Endodermal cell (in vitro differentiated cells): ENCODE measurements around the gene CCDC122. TPM values are rescaled to one million over a fixed set of nuclear protein-coding genes. Genes with fewer than 3 reads are reported as not detected.

ENCODE experiments used
- DNase-seq: peaks from one replicate; pipeline ENCODE4 v3.0.0-alpha.2; 2017
- H3K27ac ChIP-seq: 2 replicates; pipeline ENCODE4 v1.5.1; 2013; ENCODE audit warnings: mild to moderate bottlenecking, low read depth, low read length, moderate library complexity
- H3K27me3 ChIP-seq: 2 replicates; pipeline ENCODE4 v1.6.1; 2013; ENCODE audit warnings: mild to moderate bottlenecking, low read length, moderate library complexity; ENCODE audit not compliant: insufficient read depth, control insufficient read depth, poor library complexity, severe bottlenecking
- H3K36me3 ChIP-seq: 2 replicates; pipeline ENCODE4 v1.7.0; 2013; ENCODE audit warnings: mild to moderate bottlenecking, low read length, moderate library complexity; ENCODE audit not compliant: control insufficient read depth, insufficient read depth
- H3K4me1 ChIP-seq: one replicate; pipeline ENCODE4 v1.7.0; 2013; ENCODE audit warnings: low read length; ENCODE audit not compliant: control insufficient read depth, insufficient read depth
- H3K4me3 ChIP-seq: 2 replicates; pipeline ENCODE4 v1.5.1; 2013; ENCODE audit warnings: mild to moderate bottlenecking, low read length, moderate library complexity
- H3K9ac ChIP-seq: 2 replicates; pipeline ENCODE4 v1.6.1; 2013; ENCODE audit warnings: mild to moderate bottlenecking, low read length, moderate library complexity; ENCODE audit not compliant: poor library complexity, severe bottlenecking; ENCODE audit errors: extremely low read depth
- H3K9me3 ChIP-seq: 2 replicates; pipeline ENCODE4 v1.6.1; 2013; ENCODE audit warnings: mild to moderate bottlenecking, low read length, moderate library complexity; ENCODE audit not compliant: control insufficient read depth
- H3K27ac Mint-ChIP-seq: 2 replicates; pipeline ENCODE4 v1.8.0; 2020; ENCODE audit warnings: mixed read lengths
- H3K27me3 Mint-ChIP-seq: 2 replicates; pipeline ENCODE4 v1.8.0; 2021; ENCODE audit warnings: mild to moderate bottlenecking, mixed read lengths; ENCODE audit not compliant: insufficient read depth
- H3K36me3 Mint-ChIP-seq: 2 replicates; pipeline ENCODE4 v1.8.0; 2020; ENCODE audit warnings: low read depth, mixed read lengths
- H3K4me1 Mint-ChIP-seq: 2 replicates; pipeline ENCODE4 v1.8.0; 2020; ENCODE audit warnings: mixed read lengths
- H3K4me3 Mint-ChIP-seq: 2 replicates; pipeline ENCODE4 v1.8.0; 2020; ENCODE audit warnings: mild to moderate bottlenecking, moderate library complexity, mixed read lengths
- H3K9me3 Mint-ChIP-seq: 2 replicates; pipeline ENCODE4 v1.8.0; 2020; ENCODE audit warnings: mild to moderate bottlenecking, mixed read lengths
- WGBS, 2 experiments: methylation state at CpG; one replicate each; pipeline versions ENCODE4 v1.1.5 to v1.1.7; 2013; ENCODE audit warnings: missing lambda C conversion rate in 2 of 2, mixed read lengths in 1 of 2; ENCODE audit not compliant: insufficient coverage in 1 of 2, insufficient read length in 1 of 2; 5-methylcytosine and 5-hydroxymethylcytosine counted together
- total RNA-seq, 2 donors: library from RNA; stranded (reverse); fragmentation: NEBNext Ultra II Directional in 1 of 2; extraction: Animal tissue kit (Norgen Biotek cat#: 25700) in 1 of 2; gene quantifications; 2 replicates in 1 of 2; 3 replicates in 1 of 2; pipeline ENCODE4 v1.2.1, GENCODE V29; 2021
- TF ChIP-seq, protein P1 (sequence below): fragments of 200-600 bp; sonication (generic); conservative IDR thresholded peaks from 2 replicates; pipeline ENCODE4 v1.5.0; 2021; ENCODE audit warnings: antibody characterized with exemption, mild to moderate bottlenecking

The CCDC122 gene
- total RNA-seq, 2 donors from 2014 or later: 10.2 to 11.5 TPM

DNA sequence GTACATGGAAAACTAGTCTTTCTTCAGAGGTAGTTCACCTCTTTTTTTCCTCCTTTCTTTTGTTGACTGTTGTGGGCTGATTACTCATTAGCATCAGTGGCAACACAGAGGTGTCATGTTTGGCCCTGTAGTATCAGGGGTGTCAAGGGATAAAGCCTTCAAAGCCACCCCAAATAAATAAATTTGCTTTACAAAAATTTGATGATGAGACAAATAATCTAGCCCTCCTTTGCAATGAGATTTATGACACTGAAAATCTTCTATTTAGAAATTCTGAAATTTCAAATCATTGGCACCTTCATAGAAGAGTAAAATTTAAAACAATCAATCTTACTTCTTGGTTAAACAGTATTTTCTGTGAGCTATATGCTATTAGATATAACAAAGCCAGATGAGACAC lies 2.0 kb upstream of the CCDC122 start:
- Mint-ChIP-seq H3K27ac (no peak overlapping the region), H3K4me3 (no peak overlapping the region)

DNA sequence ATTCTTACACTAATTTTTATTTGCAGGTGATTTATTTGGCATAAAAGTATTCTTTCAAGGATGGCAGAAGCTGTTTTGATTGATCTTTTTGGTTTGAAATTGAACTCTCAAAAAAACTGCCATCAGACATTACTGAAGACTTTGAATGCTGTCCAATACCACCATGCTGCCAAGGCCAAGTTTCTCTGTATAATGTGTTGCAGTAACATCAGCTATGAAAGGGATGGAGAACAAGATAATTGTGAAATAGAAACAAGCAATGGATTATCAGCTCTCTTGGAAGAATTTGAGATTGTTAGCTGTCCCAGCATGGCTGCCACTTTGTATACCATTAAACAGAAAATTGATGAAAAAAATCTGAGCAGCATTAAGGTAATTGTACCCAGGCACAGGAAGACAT lies 1.4 kb upstream of the CCDC122 start:
- no peak for DNase-seq
- TF ChIP-seq, protein P1, sequence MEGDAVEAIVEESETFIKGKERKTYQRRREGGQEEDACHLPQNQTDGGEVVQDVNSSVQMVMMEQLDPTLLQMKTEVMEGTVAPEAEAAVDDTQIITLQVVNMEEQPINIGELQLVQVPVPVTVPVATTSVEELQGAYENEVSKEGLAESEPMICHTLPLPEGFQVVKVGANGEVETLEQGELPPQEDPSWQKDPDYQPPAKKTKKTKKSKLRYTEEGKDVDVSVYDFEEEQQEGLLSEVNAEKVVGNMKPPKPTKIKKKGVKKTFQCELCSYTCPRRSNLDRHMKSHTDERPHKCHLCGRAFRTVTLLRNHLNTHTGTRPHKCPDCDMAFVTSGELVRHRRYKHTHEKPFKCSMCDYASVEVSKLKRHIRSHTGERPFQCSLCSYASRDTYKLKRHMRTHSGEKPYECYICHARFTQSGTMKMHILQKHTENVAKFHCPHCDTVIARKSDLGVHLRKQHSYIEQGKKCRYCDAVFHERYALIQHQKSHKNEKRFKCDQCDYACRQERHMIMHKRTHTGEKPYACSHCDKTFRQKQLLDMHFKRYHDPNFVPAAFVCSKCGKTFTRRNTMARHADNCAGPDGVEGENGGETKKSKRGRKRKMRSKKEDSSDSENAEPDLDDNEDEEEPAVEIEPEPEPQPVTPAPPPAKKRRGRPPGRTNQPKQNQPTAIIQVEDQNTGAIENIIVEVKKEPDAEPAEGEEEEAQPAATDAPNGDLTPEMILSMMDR: no peak
- Mint-ChIP-seq H3K36me3 (no peaks in the 10 kb centered on the region), H3K9me3 (no peaks in the 10 kb centered on the region), H3K27me3 (peaks cover 18% of the 10 kb centered on the region), H3K27ac (no peak overlapping the region), H3K4me3 (no peak overlapping the region), H3K4me1 (peaks cover 23% of the 10 kb centered on the region)
- Histone ChIP-seq H3K4me3 (no peak overlapping the region), H3K27me3 (peaks cover 15% of the 10 kb centered on the region), H3K9me3 (peaks cover 1% of the 10 kb centered on the region), H3K4me1 (no peaks in the 10 kb centered on the region), H3K9ac (no peak overlapping the region), H3K27ac (no peak overlapping the region), H3K36me3 (no peaks in the 10 kb centered on the region)

More for the DNA sequence above, 2.0 kb upstream of the CCDC122 start:
- H3K27me3 Mint-ChIP-seq: peaks cover 18% of the 10 kb centered on the region
- Histone ChIP-seq H3K4me1 (no peaks in the 10 kb centered on the region), H3K9ac (no peak overlapping the region), H3K27me3 (peaks cover 15% of the 10 kb centered on the region), H3K4me3 (no peak overlapping the region), H3K9me3 (no peaks in the 10 kb centered on the region), H3K36me3 (no peaks in the 10 kb centered on the region), H3K27ac (no peak overlapping the region)
- peaks cover 1% of the 10 kb centered on the region for H3K9me3 Mint-ChIP-seq
- H3K36me3 Mint-ChIP-seq: no peaks in the 10 kb centered on the region
- no peak for DNase-seq
- TF ChIP-seq, protein P1: no peak
- peaks cover 23% of the 10 kb centered on the region for H3K4me1 Mint-ChIP-seq

DNA sequence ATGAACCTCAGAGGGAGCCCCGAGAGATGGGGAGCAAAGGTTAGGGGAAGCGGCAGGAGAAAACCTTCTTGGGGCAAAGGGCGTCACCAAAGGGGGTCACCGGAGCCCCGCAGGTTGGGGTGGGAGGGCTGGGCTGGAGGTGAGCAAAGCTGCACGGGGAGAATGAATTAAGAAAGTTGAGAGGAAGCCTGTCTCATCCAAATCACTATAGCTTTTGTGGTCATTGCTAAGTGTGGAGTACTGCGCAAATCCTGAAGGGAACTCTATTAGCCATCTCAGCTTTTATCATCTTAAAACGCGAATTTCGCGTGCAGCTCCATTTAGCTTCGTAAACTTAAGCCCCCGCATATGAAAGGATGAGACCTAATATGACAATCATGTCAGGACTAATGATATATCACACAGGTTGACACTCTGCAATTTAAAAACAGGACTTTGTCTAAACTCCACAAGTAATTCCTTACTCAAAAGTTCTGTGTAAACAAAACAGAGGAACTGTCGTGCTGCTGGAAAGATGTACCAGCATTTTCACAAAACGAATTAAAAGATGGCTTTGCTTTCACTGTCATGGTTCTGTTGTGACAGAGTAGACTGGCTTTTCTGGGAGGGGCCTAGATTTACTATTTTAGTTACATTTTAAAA lies 795 bp upstream of the CCDC122 start:
- no peak for DNase-seq
- Mint-ChIP-seq H3K4me3 (peak overlapping the region; percentile 85), H3K27ac (peak overlapping the region; percentile 80), H3K27me3 (peaks cover 18% of the 10 kb centered on the region), H3K9me3 (peaks cover 3% of the 10 kb centered on the region), H3K36me3 (no peaks in the 10 kb centered on the region), H3K4me1 (peaks cover 23% of the 10 kb centered on the region)
- peaks cover 15% of the 10 kb centered on the region for H3K27me3 ChIP-seq
- TF ChIP-seq, protein P1: no peak
- H3K27ac ChIP-seq: no peak overlapping the region
- no peaks in the 10 kb centered on the region for H3K4me1 ChIP-seq
- WGBS, 2 experiments: 41 to 57% methylated on average over 13 to 15 of the region's 15 CpGs
- peak overlapping the region; percentile 66 for H3K4me3 ChIP-seq
- H3K9ac ChIP-seq: no peak overlapping the region
- no peaks in the 10 kb centered on the region for H3K36me3 ChIP-seq
- H3K9me3 ChIP-seq: peaks cover 7% of the 10 kb centered on the region
